HG03064 (cell line): Measurements from ENCODE around the gene SPRED2.
"Not testable (repeated sequence)": the region's sequence is repeated elsewhere in the genome, so short reads cannot be mapped to it uniquely, and the experiment has no call there.

Experiments used
- ATAC-seq: cut with Tn5 transposase; IDR thresholded peaks from one replicate; pipeline ENCODE4 v1.9.1; 2021; ENCODE audit warnings: low read depth; ENCODE audit not compliant: unreplicated experiment

The SPRED2 gene

GRCh38 chr2:65351234-65351947 is 81.0 kb downstream of the SPRED2 start:
- ATAC-seq = no peak

- ATAC-seq = no peak
Measured at GRCh38 chr2:65350651-65351056, 81.7 kb downstream of the SPRED2 start.

GRCh38 chr2:65349863-65350262 is 82.5 kb downstream of the SPRED2 start:
- ATAC-seq = no peak

GRCh38 chr2:65347913-65348312 is 84.5 kb downstream of the SPRED2 start:
- no peak for ATAC-seq

- ATAC-seq = no peak
Measured at GRCh38 chr2:65345631-65346030, 86.8 kb downstream of the SPRED2 start.

GRCh38 chr2:65344689-65345088 is 87.7 kb downstream of the SPRED2 start:
- ATAC-seq = no peak

- ATAC-seq = no peak
Measured at GRCh38 chr2:65344182-65344581, 88.2 kb downstream of the SPRED2 start.

- ATAC-seq = no peak
Measured at GRCh38 chr2:65343386-65343785, 89.0 kb downstream of the SPRED2 start.

GRCh38 chr2:65340898-65341681 is 91.3 kb downstream of the SPRED2 start:
- ATAC-seq = no peak

GRCh38 chr2:65339648-65340047 is 92.8 kb downstream of the SPRED2 start:
- ATAC-seq = no peak

- not testable (repeated sequence) for ATAC-seq
Measured at GRCh38 chr2:65338830-65339495, 93.4 kb downstream of the SPRED2 start.

GRCh38 chr2:65337915-65338314 is 94.5 kb downstream of the SPRED2 start:
- ATAC-seq = not testable (repeated sequence)

GRCh38 chr2:65334714-65335113 is 97.7 kb downstream of the SPRED2 start:
- no peak for ATAC-seq

GRCh38 chr2:65331336-65332025 is 100.9 kb downstream of the SPRED2 start:
- ATAC-seq = no peak

- no peak for ATAC-seq
Measured at GRCh38 chr2:65329525-65329924, 102.9 kb downstream of the SPRED2 start.

- ATAC-seq = no peak
Measured at GRCh38 chr2:65326276-65326675, 106.1 kb downstream of the SPRED2 start.

GRCh38 chr2:65325066-65325465 is 107.3 kb downstream of the SPRED2 start:
- ATAC-seq = no peak

GRCh38 chr2:65320946-65321345 is 111.5 kb downstream of the SPRED2 start:
- ATAC-seq = no peak

- peak; percentile 56 for ATAC-seq
Measured at GRCh38 chr2:65320042-65320725, 112.2 kb downstream of the SPRED2 start.

GRCh38 chr2:65319674-65320041 is 112.7 kb downstream of the SPRED2 start:
- no peak for ATAC-seq
